NB4 (cell line): ENCODE measurements around the gene FMN2.

Experiments
- CTCF ChIP-seq: IDR thresholded peaks from one replicate; pipeline ENCODE4 v1.5.1; 2012; ENCODE audit warnings: low read depth, low read length
- MYC ChIP-seq: IDR thresholded peaks from 2 replicates; pipeline ENCODE4 v1.6.1; 2011; ENCODE audit warnings: low read depth, low read length
- POLR2A ChIP-seq: IDR thresholded peaks from 2 replicates; pipeline ENCODE4 v1.6.1; 2011; ENCODE audit warnings: mild to moderate bottlenecking; ENCODE audit not compliant: insufficient read length; ENCODE audit errors: extremely low read depth
- TF ChIP-seq, protein P1 (sequence below): IDR thresholded peaks from 2 replicates; pipeline ENCODE4 v1.6.1; 2011; ENCODE audit warnings: low read depth, low read length

DNA sequence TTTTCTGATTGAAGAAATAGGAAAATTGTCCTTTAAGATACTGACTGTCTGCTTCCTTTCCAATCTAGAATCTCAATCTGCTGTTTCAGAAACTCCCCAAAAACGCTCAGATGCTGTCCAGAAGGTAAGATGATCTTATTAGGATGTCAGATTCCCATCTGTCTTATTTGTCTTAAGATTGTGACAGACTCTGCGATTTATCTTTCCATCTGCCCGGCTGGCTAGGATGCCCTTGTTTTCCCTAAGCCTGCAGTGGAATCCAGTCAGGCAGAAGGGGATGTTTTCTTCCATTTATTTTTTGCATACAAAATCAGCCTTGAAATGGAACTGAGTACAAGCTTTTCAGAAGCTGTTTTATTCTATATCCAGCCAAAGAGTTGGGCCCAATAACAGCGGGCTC is 96.5 kb downstream of the FMN2 start:
- TF ChIP-seq POLR2A: no peak
- no peak for TF ChIP-seq CTCF
- TF ChIP-seq, protein P1, sequence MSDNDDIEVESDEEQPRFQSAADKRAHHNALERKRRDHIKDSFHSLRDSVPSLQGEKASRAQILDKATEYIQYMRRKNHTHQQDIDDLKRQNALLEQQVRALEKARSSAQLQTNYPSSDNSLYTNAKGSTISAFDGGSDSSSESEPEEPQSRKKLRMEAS: no peak
- no peak for TF ChIP-seq MYC
